Fibroblast of lung (primary cell): ENCODE measurements around the gene NAA80. TPM values are rescaled to one million over a fixed set of nuclear protein-coding genes. Genes with fewer than 3 reads are reported as not detected.
"Not testable (repeated sequence)": the region's sequence is repeated elsewhere in the genome, so short reads cannot be mapped to it uniquely, and the experiment has no call there.

Source experiments
- DNase-seq, 2 donors: peaks; one replicate each; pipeline versions ENCODE4 v3.0.0 to v3.0.0-alpha.2; 2010; ENCODE audit warnings: low read depth in 2 of 2
- H2AFZ ChIP-seq: 2 replicates; pipeline ENCODE4 v1.5.1; 2012; ENCODE audit warnings: low read length, control low read depth, inconsistent platforms
- H3K27ac ChIP-seq: 2 replicates; pipeline ENCODE4 v1.5.1; 2011; ENCODE audit warnings: low read length, control low read depth; ENCODE audit not compliant: insufficient read depth
- H3K27me3 ChIP-seq: 2 replicates; pipeline ENCODE4 v1.5.1; 2011; ENCODE audit warnings: mild to moderate bottlenecking, low read length; ENCODE audit not compliant: control insufficient read depth, insufficient read depth
- H3K36me3 ChIP-seq: 2 replicates; pipeline ENCODE4 v1.5.1; 2011; ENCODE audit warnings: low read length; ENCODE audit not compliant: control insufficient read depth, insufficient read depth
- H3K4me1 ChIP-seq: 2 replicates; pipeline ENCODE4 v1.5.1; 2011; ENCODE audit warnings: low read length; ENCODE audit not compliant: control insufficient read depth, insufficient read depth; ENCODE audit errors: extremely low read depth
- H3K4me2 ChIP-seq: 2 replicates; pipeline ENCODE4 v1.5.1; 2011; ENCODE audit warnings: low read length, control low read depth; ENCODE audit not compliant: insufficient read depth; ENCODE audit errors: extremely low read depth
- H3K4me3 ChIP-seq, 4 experiments: fragments of 200-600 bp in 1 of 4; sonication (generic) in 1 of 4; replicated peaks in 1 of 4; 2 replicates each; pipeline ENCODE4 v1.5.1; 2011 to 2016; ENCODE audit warnings: low read length in 4 of 4, low read depth in 3 of 4, mild to moderate bottlenecking in 3 of 4, control low read depth in 2 of 4, inconsistent platforms in 1 of 4, mixed read lengths in 1 of 4; ENCODE audit not compliant: insufficient read depth in 1 of 4; ENCODE audit errors: control extremely low read depth in 1 of 4
- H3K79me2 ChIP-seq: 2 replicates; pipeline ENCODE4 v1.5.1; 2012; ENCODE audit warnings: mild to moderate bottlenecking, low read length, inconsistent platforms; ENCODE audit not compliant: control insufficient read depth, insufficient read depth
- H3K9ac ChIP-seq: 2 replicates; pipeline ENCODE4 v1.5.1; 2011; ENCODE audit warnings: mild to moderate bottlenecking, low read length, control low read depth; ENCODE audit not compliant: insufficient read depth
- H3K9me3 ChIP-seq: 2 replicates; pipeline ENCODE4 v1.5.1; 2012; ENCODE audit warnings: low read depth, low read length; ENCODE audit not compliant: control insufficient read depth, insufficient read depth
- H4K20me1 ChIP-seq: 2 replicates; pipeline ENCODE4 v1.5.1; 2011; ENCODE audit warnings: low read length; ENCODE audit not compliant: control insufficient read depth, insufficient read depth; ENCODE audit errors: extremely low read depth
- CTCF ChIP-seq, 2 donors: IDR thresholded peaks in 1 of 2; conservative IDR thresholded peaks in 1 of 2; 1 replicate in 1 of 2; 2 replicates in 1 of 2; pipeline ENCODE4 v1.5.1; 2011 to 2012; ENCODE audit warnings: low read length in 2 of 2, control low read depth in 1 of 2, inconsistent platforms in 1 of 2, low read depth in 1 of 2, mild to moderate bottlenecking in 1 of 2
- EZH2 ChIP-seq: IDR thresholded peaks from 2 replicates; pipeline ENCODE4 v1.5.1; 2012; ENCODE audit warnings: low read length, control low read depth, mild to moderate bottlenecking; ENCODE audit errors: missing control alignments
- polyA plus RNA-seq, 2 donors: library from polyadenylated mRNA; depleted of rRNA in 1 of 2; stranded (reverse) in 1 of 2; unstranded in 1 of 2; fragments of >200 nt; gene quantifications; 2 replicates each; pipeline ENCODE4 v1.2.1, GENCODE V29; 2011 to 2012; ENCODE audit warnings: missing spikeins in 1 of 2
- total RNA-seq: library from RNA; depleted of rRNA; stranded (reverse); fragments of >200 nt; gene quantifications from 2 replicates; pipeline ENCODE4 v1.2.1, GENCODE V29; 2014

The NAA80 gene
- total and polyA plus RNA-seq, 2 donors (not counting 1 experiment from before 2014, with no cell fraction given), result 3.1 to 3.8 TPM

GRCh38 chr3:50286322-50287227 lies 12.6 kb downstream of the NAA80 start:
- H4K20me1 ChIP-seq, result no peaks in the 10 kb centered on the region
- H3K4me1 ChIP-seq, result no peaks in the 10 kb centered on the region
- H3K4me2 ChIP-seq, result no peak overlapping the region
- no peak overlapping the region for H3K27ac ChIP-seq
- peaks cover 14% of the 10 kb centered on the region for H3K36me3 ChIP-seq
- DNase-seq, result no peak
- H2AFZ ChIP-seq, result no peak overlapping the region
- TF ChIP-seq CTCF (conservative IDR thresholded peaks at IDR 0.05 in 1 of 2, IDR thresholded peaks at IDR 0.05 in 1 of 2; ENCODE audit: low read depth in 1 of 2, low read length in 2 of 2), result no peak
- no peak for TF ChIP-seq EZH2
- no peak overlapping the region for H3K4me3 ChIP-seq
- no peaks in the 10 kb centered on the region for H3K9me3 ChIP-seq
- H3K27me3 ChIP-seq, result no peaks in the 10 kb centered on the region
- H3K79me2 ChIP-seq, result peaks cover 15% of the 10 kb centered on the region
- H3K9ac ChIP-seq, result no peak overlapping the region

- H2AFZ ChIP-seq, DNase-seq: not testable (repeated sequence)
These were observed 15.1 kb downstream of the NAA80 start for GRCh38 chr3:50284121-50284520.

GRCh38 chr3:50279255-50280016 lies 19.8 kb downstream of the NAA80 start:
- no peaks in the 10 kb centered on the region for H3K79me2 ChIP-seq
- H3K36me3 ChIP-seq, result no peaks in the 10 kb centered on the region
- H3K4me1 ChIP-seq, result no peaks in the 10 kb centered on the region
- H3K4me3 ChIP-seq, result no peak overlapping the region
- H3K4me2 ChIP-seq, result no peak overlapping the region
- no peaks in the 10 kb centered on the region for H4K20me1 ChIP-seq
- H3K9me3 ChIP-seq, result no peaks in the 10 kb centered on the region
- no peak overlapping the region for H2AFZ ChIP-seq
- no peaks in the 10 kb centered on the region for H3K27me3 ChIP-seq
- no peak for TF ChIP-seq EZH2
- TF ChIP-seq CTCF (conservative IDR thresholded peaks at IDR 0.05 in 1 of 2, IDR thresholded peaks at IDR 0.05 in 1 of 2; ENCODE audit: low read depth in 1 of 2, low read length in 2 of 2), result no peak
- no peak overlapping the region for H3K27ac ChIP-seq
- H3K9ac ChIP-seq, result no peak overlapping the region
- no peak for DNase-seq

More at GRCh38 chr3:50284121-50284520, 15.1 kb downstream of the NAA80 start:
- not testable (repeated sequence) for H3K4me3 ChIP-seq, H3K9ac ChIP-seq, H3K79me2 ChIP-seq, H3K4me1 ChIP-seq, H3K36me3 ChIP-seq, H3K27ac ChIP-seq, H3K27me3 ChIP-seq, H3K9me3 ChIP-seq, H3K4me2 ChIP-seq, H4K20me1 ChIP-seq
